ENCODE results near the gene GIGYF2. TPM values are rescaled to one million over a fixed set of nuclear protein-coding genes. Genes with fewer than 3 reads are reported as not detected.

Gene GIGYF2
- total RNA-seq, 2 donors from 2014 or later = 62.5 to 72.3 TPM

DNA sequence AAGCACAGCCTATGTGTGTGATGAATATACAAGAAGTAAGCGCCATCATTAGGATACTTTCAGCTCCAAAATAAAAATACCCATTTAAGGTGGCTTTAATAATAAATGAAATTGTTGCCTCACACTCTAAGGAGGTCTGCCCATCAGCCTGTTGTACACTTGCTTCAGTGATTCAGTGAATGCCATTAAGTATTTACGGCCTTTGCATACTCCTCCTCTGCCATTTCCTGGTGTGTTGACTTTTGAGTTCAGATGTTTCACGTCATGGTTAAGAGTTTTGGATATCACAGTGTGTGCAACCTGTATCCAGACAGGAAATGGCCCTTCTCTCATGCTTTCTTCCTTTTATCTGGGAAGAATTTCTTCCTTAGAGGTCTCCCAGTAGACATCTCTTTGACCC lies 134.4 kb downstream of the GIGYF2 start:
- Mint-ChIP-seq H3K4me3 (no peak overlapping the region), H3K9me3 (no peaks in the 10 kb centered on the region), H3K27ac (no peak overlapping the region), H3K27me3 (ENCODE audit: insufficient read depth) (no peaks in the 10 kb centered on the region), H3K36me3 (ENCODE audit: low read depth) (peaks cover 45% of the 10 kb centered on the region), H3K4me1 (peaks cover 27% of the 10 kb centered on the region)
- Histone ChIP-seq H3K4me1 (ENCODE audit: control insufficient read depth, insufficient read depth, low read length) (peaks cover 11% of the 10 kb centered on the region), H3K4me3 (ENCODE audit: low read length) (no peak overlapping the region), H3K9me3 (ENCODE audit: control insufficient read depth, low read length) (no peaks in the 10 kb centered on the region), H3K9ac (ENCODE audit: extremely low read depth, low read length, poor library complexity, severe bottlenecking) (no peak overlapping the region), H3K36me3 (ENCODE audit: control insufficient read depth, insufficient read depth, low read length) (peaks cover 71% of the 10 kb centered on the region), H3K27ac (ENCODE audit: low read depth, low read length) (no peak overlapping the region), H3K27me3 (ENCODE audit: control insufficient read depth, insufficient read depth, low read length, poor library complexity, severe bottlenecking) (no peaks in the 10 kb centered on the region)
- TF ChIP-seq CTCF (conservative IDR thresholded peaks at IDR 0.05) = no peak
- 93 to 100% methylated on average over 1 to 3 of the region's 3 CpGs for WGBS, 2 experiments (ENCODE audit: insufficient coverage in 1 of 2, insufficient read length in 1 of 2)
- no peak for DNase-seq

DNA sequence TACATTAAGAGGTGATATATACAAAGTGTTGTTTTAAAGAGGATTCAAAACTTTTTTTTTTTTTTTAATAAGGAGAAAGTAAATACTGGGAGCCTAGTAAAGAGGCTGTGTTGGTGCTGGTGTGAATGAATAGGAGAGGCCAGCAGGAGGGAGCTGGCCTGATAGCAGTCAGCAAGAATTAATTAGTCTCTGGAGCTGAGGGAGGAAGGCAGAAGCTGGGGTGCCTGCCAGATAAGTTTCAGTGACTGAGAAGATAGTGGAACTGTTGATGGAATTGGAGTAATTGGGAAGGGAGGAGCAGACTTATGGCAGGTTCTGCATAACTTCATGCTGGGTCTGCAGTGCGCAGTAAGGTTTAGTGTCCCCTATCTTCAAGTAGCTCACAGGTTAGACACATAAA lies 136.7 kb downstream of the GIGYF2 start:
- H3K9ac ChIP-seq (ENCODE audit: extremely low read depth, low read length, poor library complexity, severe bottlenecking) = no peak overlapping the region
- H3K4me3 ChIP-seq (ENCODE audit: low read length) = no peak overlapping the region
- Mint-ChIP-seq H3K36me3 (ENCODE audit: low read depth) (peaks cover 58% of the 10 kb centered on the region), H3K4me1 (peaks cover 42% of the 10 kb centered on the region), H3K4me3 (no peak overlapping the region), H3K27me3 (ENCODE audit: insufficient read depth) (no peaks in the 10 kb centered on the region), H3K27ac (no peak overlapping the region), H3K9me3 (no peaks in the 10 kb centered on the region)
- no peaks in the 10 kb centered on the region for H3K27me3 ChIP-seq (ENCODE audit: control insufficient read depth, insufficient read depth, low read length, poor library complexity, severe bottlenecking)
- H3K36me3 ChIP-seq (ENCODE audit: control insufficient read depth, insufficient read depth, low read length) = peaks cover 69% of the 10 kb centered on the region
- TF ChIP-seq CTCF (conservative IDR thresholded peaks at IDR 0.05) = no peak
- H3K9me3 ChIP-seq (ENCODE audit: control insufficient read depth, low read length) = no peaks in the 10 kb centered on the region
- DNase-seq = no peak
- 100% methylated on average over 1 of the region's 1 CpG for WGBS, 2 experiments (ENCODE audit: insufficient coverage in 1 of 2, insufficient read length in 1 of 2)
- peaks cover 11% of the 10 kb centered on the region for H3K4me1 ChIP-seq (ENCODE audit: control insufficient read depth, insufficient read depth, low read length)
- H3K27ac ChIP-seq (ENCODE audit: low read depth, low read length) = no peak overlapping the region

GRCh38 chr2:232835687-232836208 lies 138.6 kb downstream of the GIGYF2 start:
- WGBS, 2 experiments (ENCODE audit: insufficient coverage in 1 of 2, insufficient read length in 1 of 2) = 93 to 94% methylated on average over 9 to 14 of the region's 14 CpGs
- Histone ChIP-seq H3K9me3 (ENCODE audit: control insufficient read depth, low read length) (no peaks in the 10 kb centered on the region), H3K4me3 (ENCODE audit: low read length) (no peak overlapping the region), H3K27ac (ENCODE audit: low read depth, low read length) (no peak overlapping the region), H3K4me1 (ENCODE audit: control insufficient read depth, insufficient read depth, low read length) (peaks cover 11% of the 10 kb centered on the region), H3K27me3 (ENCODE audit: control insufficient read depth, insufficient read depth, low read length, poor library complexity, severe bottlenecking) (no peaks in the 10 kb centered on the region), H3K36me3 (ENCODE audit: control insufficient read depth, insufficient read depth, low read length) (peaks cover 71% of the 10 kb centered on the region), H3K9ac (ENCODE audit: extremely low read depth, low read length, poor library complexity, severe bottlenecking) (no peak overlapping the region)
- TF ChIP-seq CTCF (conservative IDR thresholded peaks at IDR 0.05) = no peak
- H3K4me1 Mint-ChIP-seq = peaks cover 42% of the 10 kb centered on the region
- no peaks in the 10 kb centered on the region for H3K27me3 Mint-ChIP-seq (ENCODE audit: insufficient read depth)
- peaks cover 58% of the 10 kb centered on the region for H3K36me3 Mint-ChIP-seq (ENCODE audit: low read depth)
- DNase-seq = no peak
- H3K9me3 Mint-ChIP-seq = no peaks in the 10 kb centered on the region
- H3K27ac Mint-ChIP-seq = no peak overlapping the region
- no peak overlapping the region for H3K4me3 Mint-ChIP-seq
